ENCODE data around the gene CFH. TPM values are rescaled to one million over a fixed set of nuclear protein-coding genes. Genes with fewer than 3 reads are reported as not detected.

The CFH gene
- 128 and 162 TPM in 2 replicates for total RNA-seq

GRCh38 chr1:196651637-196652215, at the start of gene CFH:
CFH (plus strand) TSS chr1:196652043; CDS start chr1:196652118, 75 bp downstream.

GRCh38 chr1:196608390-196609369, 43.2 kb upstream of the CFH start, which contains the start of gene KCNT2:
KCNT2 (minus strand) TSS chr1:196608440; CDS start chr1:196608309, 131 bp downstream.

GRCh38 chr1:196774603-196775002, 122.8 kb downstream of the CFH start, which contains the start of gene CFHR3:
CFHR3 (plus strand) TSS chr1:196774840; CDS start chr1:196774887, 47 bp downstream.

Other genes starting within 250 kb of the CFH start
- 2.3 and 2.5 TPM in 2 replicates for gene KCNT2, start 43.6 kb upstream of the CFH start, total RNA-seq
- not detected in 2 replicates for gene CFHR3, start 122.8 kb downstream of the CFH start, total RNA-seq
- 0.50 TPM in 1 of 2 replicates, not detected in the other for gene CFHR1, start 167.7 kb downstream of the CFH start, total RNA-seq
- under 0.01 TPM in 1 of 2 replicates, not detected in the other for gene CFHR4, start 236.0 kb downstream of the CFH start, total RNA-seq

All from smooth muscle cell of trachea (primary cell).